ENCODE measurements around the gene LDB3. TPM values are rescaled to one million over a fixed set of nuclear protein-coding genes. Genes with fewer than 3 reads are reported as not detected.

The LDB3 gene
- total and polyA plus RNA-seq, 11 donors = 165 to 1,759 (median 1,273) TPM

DNA sequence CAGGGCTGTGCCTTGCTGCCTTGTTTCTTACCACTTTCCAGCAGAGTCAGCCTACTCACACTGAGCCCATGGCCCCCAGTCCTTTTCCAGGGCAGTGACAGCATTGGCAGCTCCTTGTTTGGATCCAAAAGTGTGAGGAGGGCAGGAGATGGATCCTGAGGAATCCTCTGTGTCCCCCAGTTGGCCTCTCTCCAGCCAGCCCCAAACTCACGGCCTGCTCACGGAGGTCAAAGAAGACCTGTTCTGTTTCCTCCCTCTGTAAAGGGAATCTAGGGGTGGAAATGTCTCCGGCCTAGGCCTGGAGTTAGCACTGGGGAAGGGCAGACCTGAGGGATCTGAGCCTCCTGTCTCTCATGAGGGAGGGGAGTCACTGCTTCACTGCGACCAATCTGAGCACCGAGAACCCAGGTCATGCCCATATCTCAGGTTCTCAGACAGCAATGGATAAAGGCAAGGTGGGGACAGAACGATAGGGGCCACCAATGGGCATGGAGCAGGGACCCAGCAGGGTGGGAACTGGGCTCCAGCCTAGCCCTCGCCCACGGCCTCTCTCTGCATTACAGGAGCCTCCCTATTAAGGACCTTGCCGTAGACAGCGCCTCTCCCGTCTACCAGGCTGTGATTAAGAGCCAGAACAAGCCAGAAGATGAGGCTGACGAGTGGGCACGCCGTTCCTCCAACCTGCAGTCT, 23.2 kb downstream of the LDB3 start:
- H3K9me3 ChIP-seq = no peaks in the 10 kb centered on the region
- H3K27me3 ChIP-seq = no peaks in the 10 kb centered on the region
- 58 to 86% (median 71%) methylated on average over 13 to 14 of the region's 14 CpGs for WGBS, 4 donors
- H3K4me3 ChIP-seq = no peak overlapping the region
- peak overlapping the region; percentile 4 to 99 (median 45) for H3K27ac ChIP-seq
- ATAC-seq = peak; percentile 10 to 29 (median 19)
- intact Hi-C loops (cut with DNase I) = loop anchor here in 3 of 10 donors (5.0 kb wide), 2 partner anchors 206 to 211 kb away; no protein-coding TSS in a partner anchor
- peak in 1 of 2 donors; percentile 46 for TF ChIP-seq POLR2A (IDR thresholded peaks at IDR 0.05)
- TF ChIP-seq, protein P1, sequence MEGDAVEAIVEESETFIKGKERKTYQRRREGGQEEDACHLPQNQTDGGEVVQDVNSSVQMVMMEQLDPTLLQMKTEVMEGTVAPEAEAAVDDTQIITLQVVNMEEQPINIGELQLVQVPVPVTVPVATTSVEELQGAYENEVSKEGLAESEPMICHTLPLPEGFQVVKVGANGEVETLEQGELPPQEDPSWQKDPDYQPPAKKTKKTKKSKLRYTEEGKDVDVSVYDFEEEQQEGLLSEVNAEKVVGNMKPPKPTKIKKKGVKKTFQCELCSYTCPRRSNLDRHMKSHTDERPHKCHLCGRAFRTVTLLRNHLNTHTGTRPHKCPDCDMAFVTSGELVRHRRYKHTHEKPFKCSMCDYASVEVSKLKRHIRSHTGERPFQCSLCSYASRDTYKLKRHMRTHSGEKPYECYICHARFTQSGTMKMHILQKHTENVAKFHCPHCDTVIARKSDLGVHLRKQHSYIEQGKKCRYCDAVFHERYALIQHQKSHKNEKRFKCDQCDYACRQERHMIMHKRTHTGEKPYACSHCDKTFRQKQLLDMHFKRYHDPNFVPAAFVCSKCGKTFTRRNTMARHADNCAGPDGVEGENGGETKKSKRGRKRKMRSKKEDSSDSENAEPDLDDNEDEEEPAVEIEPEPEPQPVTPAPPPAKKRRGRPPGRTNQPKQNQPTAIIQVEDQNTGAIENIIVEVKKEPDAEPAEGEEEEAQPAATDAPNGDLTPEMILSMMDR (IDR thresholded peaks at IDR 0.05) = no peak
- peaks cover 0 to 63% (median 18%) of the 10 kb centered on the region in 12 donors for H3K4me1 ChIP-seq
- H3K36me3 ChIP-seq = peaks cover 0 to 34% (median 4%) of the 10 kb centered on the region in 9 donors
- DNase-seq = peak in 3 of 5 donors; percentile 66 to 71 (median 68)

DNA sequence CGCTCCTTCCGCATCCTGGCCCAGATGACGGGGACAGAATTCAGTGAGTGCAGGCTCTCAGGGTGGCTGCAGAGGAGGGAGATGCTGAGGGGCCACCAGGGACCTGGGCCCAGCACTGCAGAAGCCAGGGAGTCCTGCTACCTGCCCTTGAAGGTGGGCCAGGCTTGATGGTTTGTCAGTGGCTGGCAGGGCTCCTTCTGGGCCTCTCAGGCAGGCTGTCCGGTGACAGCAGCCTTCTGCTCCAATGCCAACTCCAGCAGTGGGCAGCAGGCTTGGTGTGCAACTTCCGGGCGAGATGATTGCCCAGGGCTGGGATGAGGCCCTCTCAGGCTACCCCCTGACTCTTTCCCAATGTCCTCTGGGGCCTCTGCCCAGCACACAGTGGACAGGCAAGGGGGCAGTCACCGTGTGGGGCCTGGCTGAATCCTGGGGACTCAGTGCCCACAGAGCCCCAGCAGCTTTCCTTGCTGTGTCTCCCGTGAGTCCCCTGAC, 23.8 kb downstream of the LDB3 start:
- Histone ChIP-seq H3K27ac (peak overlapping the region in 11 of 12 donors; percentile 4 to 99 (median 57)), H3K27me3 (no peaks in the 10 kb centered on the region), H3K9me3 (no peaks in the 10 kb centered on the region), H3K4me3 (no peak overlapping the region), H3K36me3 (peaks cover 0 to 40% (median 4%) of the 10 kb centered on the region in 9 donors), H3K4me1 (peaks cover 0 to 58% (median 18%) of the 10 kb centered on the region in 12 donors)
- WGBS, 4 donors = 58 to 79% (median 67%) methylated on average over 5 to 8 of the region's 8 CpGs
- ATAC-seq = peak in 3 of 4 donors; percentile 1 to 3 (median 1)
- no peak for TF ChIP-seq POLR2A (IDR thresholded peaks at IDR 0.05)
- TF ChIP-seq, protein P1 (IDR thresholded peaks at IDR 0.05) = no peak
- intact Hi-C loops (cut with DNase I) = loop anchor here in 3 of 10 donors (5.0 kb wide), 2 partner anchors 205 to 210 kb away; no protein-coding TSS in a partner anchor
- peak in 1 of 5 donors; percentile 58 for DNase-seq

DNA sequence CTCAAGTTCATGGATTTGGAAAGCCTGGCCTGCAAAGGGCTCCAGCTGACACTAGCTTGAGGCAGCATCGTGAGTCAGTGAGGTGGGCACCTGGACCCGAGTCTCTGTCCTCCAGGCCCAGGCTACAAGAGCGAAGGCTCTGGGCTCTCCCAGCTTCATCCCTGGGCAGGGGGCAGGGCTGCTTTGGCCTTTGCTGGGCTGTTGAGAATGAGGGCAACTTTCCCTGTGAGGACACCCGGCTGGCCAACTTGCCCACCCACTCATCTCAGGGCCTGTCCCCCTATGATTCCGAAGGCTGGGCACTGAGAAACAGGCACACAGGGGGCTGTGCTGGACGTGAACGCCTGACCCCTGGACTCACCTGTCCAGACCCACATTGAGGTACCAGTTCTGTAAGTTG, 24.4 kb downstream of the LDB3 start:
- ATAC-seq = no peak
- peaks cover 0 to 52% (median 18%) of the 10 kb centered on the region in 12 donors for H3K4me1 ChIP-seq

More for the DNA sequence above, 24.4 kb downstream of the LDB3 start:
- H3K4me3 ChIP-seq = no peak overlapping the region
- intact Hi-C loops (cut with DNase I) = loop anchor here in 3 of 10 donors (5.0 kb wide), 2 partner anchors 205 to 210 kb away; no protein-coding TSS in a partner anchor
- DNase-seq = no peak
- TF ChIP-seq, protein P1 (IDR thresholded peaks at IDR 0.05) = no peak
- no peak for TF ChIP-seq POLR2A (IDR thresholded peaks at IDR 0.05)
- no peaks in the 10 kb centered on the region for H3K9me3 ChIP-seq
- no peaks in the 10 kb centered on the region for H3K27me3 ChIP-seq
- peaks cover 0 to 44% (median 6%) of the 10 kb centered on the region in 9 donors for H3K36me3 ChIP-seq
- WGBS, 4 donors = 80 to 89% (median 85%) methylated on average over 6 to 7 of the region's 7 CpGs
- H3K27ac ChIP-seq = peak overlapping the region in 10 of 12 donors; percentile 6 to 99 (median 62)

Measured in heart left ventricle (tissue), 16 donors.